Measurements from ENCODE around the gene TNFRSF8. TPM values are rescaled to one million over a fixed set of nuclear protein-coding genes. Genes with fewer than 3 reads are reported as not detected.

TNFRSF8 gene
- total and polyA plus RNA-seq, 9 of the 15 experiments (the other 6 are each of a cell fraction or from before 2014, with no cell fraction given), result 3.5 to 38.4 (median 17.1) TPM

DNA sequence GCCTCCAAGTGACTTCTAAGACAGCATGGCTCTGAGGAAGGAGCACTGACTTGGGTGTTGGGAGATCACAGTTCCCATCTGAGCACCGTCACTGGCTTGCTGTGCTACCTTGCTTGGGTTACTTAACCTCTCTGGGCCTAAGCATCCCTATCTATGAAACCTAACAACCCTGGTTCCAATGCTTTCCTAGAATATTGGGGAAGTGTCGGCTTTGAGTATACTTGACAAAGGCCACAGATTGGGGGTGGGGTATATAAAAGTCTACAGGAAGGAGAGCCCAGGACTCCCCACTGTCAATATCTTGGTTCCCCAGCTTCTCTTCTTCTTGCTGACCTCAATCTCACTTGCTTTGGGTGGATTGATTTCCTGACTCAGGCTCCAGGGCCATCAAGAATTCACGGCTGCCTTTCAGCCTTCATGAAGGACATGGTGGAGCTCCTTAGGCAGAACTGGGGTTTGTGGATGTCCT, 110.0 kb downstream of the TNFRSF8 start (continued):
- TF ChIP-seq SRSF3 (IDR thresholded peaks at IDR 0.05; ENCODE audit: insufficient read depth, low read length) (no peak), SMARCC2 (IDR thresholded peaks at IDR 0.05; ENCODE audit: low read depth) (no peak), RBFOX2 (IDR thresholded peaks at IDR 0.05; ENCODE audit: low read depth, low read length) (no peak), SIX5 (IDR thresholded peaks at IDR 0.05; ENCODE audit: borderline replicate concordance in 1 of 2, insufficient read depth in 1 of 2, low read depth in 1 of 2, low read length in 2 of 2) (no peak), NR4A1 (CRISPR knock-in tag; IDR thresholded peaks at IDR 0.05) (no peak), NR4A1 (tag; IDR thresholded peaks at IDR 0.05) (no peak), TCF3 (CRISPR knock-in tag; IDR thresholded peaks at IDR 0.05) (no peak), NONO (IDR thresholded peaks at IDR 0.05; ENCODE audit: low read depth in 2 of 2, low read length in 1 of 2) (no peak), ETS2 (tag; IDR thresholded peaks at IDR 0.05; ENCODE audit: borderline replicate concordance, poor library complexity, severe bottlenecking) (no peak), MAX (CRISPR knock-in tag; IDR thresholded peaks at IDR 0.05) (no peak), ZNF408 (CRISPR knock-in tag; IDR thresholded peaks at IDR 0.05; ENCODE audit: low read depth) (no peak), BRD9 (IDR thresholded peaks at IDR 0.05; ENCODE audit: low read depth, partially characterized antibody) (peak; percentile 78), ARHGAP35 (IDR thresholded peaks at IDR 0.05; ENCODE audit: partially characterized antibody) (no peak), SREBF1 (IDR thresholded peaks at IDR 0.05; ENCODE audit: borderline replicate concordance, low read depth, low read length) (no peak), C11orf30 (IDR thresholded peaks at IDR 0.05; ENCODE audit: low read depth) (no peak), DPF2 (IDR thresholded peaks at IDR 0.05) (0 out of 2 replicates have a peak, but pooled peaks have one; percentile 13), TAF15 (IDR thresholded peaks at IDR 0.05; ENCODE audit: low read depth, low read length) (no peak), NRF1 (conservative IDR thresholded peaks at IDR 0.05 in 1 of 2, IDR thresholded peaks at IDR 0.05 in 1 of 2) (no peak), MLX (CRISPR knock-in tag; conservative IDR thresholded peaks at IDR 0.05) (no peak)
- TF ChIP-seq, protein P1, sequence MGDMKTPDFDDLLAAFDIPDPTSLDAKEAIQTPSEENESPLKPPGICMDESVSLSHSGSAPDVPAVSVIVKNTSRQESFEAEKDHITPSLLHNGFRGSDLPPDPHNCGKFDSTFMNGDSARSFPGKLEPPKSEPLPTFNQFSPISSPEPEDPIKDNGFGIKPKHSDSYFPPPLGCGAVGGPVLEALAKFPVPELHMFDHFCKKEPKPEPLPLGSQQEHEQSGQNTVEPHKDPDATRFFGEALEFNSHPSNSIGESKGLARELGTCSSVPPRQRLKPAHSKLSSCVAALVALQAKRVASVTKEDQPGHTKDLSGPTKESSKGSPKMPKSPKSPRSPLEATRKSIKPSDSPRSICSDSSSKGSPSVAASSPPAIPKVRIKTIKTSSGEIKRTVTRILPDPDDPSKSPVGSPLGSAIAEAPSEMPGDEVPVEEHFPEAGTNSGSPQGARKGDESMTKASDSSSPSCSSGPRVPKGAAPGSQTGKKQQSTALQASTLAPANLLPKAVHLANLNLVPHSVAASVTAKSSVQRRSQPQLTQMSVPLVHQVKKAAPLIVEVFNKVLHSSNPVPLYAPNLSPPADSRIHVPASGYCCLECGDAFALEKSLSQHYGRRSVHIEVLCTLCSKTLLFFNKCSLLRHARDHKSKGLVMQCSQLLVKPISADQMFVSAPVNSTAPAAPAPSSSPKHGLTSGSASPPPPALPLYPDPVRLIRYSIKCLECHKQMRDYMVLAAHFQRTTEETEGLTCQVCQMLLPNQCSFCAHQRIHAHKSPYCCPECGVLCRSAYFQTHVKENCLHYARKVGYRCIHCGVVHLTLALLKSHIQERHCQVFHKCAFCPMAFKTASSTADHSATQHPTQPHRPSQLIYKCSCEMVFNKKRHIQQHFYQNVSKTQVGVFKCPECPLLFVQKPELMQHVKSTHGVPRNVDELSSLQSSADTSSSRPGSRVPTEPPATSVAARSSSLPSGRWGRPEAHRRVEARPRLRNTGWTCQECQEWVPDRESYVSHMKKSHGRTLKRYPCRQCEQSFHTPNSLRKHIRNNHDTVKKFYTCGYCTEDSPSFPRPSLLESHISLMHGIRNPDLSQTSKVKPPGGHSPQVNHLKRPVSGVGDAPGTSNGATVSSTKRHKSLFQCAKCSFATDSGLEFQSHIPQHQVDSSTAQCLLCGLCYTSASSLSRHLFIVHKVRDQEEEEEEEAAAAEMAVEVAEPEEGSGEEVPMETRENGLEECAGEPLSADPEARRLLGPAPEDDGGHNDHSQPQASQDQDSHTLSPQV (IDR thresholded peaks at IDR 0.05), result no peak
- TF ChIP-seq, protein P2, sequence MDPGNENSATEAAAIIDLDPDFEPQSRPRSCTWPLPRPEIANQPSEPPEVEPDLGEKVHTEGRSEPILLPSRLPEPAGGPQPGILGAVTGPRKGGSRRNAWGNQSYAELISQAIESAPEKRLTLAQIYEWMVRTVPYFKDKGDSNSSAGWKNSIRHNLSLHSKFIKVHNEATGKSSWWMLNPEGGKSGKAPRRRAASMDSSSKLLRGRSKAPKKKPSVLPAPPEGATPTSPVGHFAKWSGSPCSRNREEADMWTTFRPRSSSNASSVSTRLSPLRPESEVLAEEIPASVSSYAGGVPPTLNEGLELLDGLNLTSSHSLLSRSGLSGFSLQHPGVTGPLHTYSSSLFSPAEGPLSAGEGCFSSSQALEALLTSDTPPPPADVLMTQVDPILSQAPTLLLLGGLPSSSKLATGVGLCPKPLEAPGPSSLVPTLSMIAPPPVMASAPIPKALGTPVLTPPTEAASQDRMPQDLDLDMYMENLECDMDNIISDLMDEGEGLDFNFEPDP (CRISPR knock-in tag; IDR thresholded peaks at IDR 0.05), result no peak
- TF ChIP-seq, protein P3, sequence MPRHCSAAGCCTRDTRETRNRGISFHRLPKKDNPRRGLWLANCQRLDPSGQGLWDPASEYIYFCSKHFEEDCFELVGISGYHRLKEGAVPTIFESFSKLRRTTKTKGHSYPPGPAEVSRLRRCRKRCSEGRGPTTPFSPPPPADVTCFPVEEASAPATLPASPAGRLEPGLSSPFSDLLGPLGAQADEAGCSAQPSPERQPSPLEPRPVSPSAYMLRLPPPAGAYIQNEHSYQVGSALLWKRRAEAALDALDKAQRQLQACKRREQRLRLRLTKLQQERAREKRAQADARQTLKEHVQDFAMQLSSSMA (CRISPR knock-in tag; IDR thresholded peaks at IDR 0.05), result no peak
